Mucosa of descending colon (tissue), 3 donors: ENCODE results near the gene BANK1. TPM values are rescaled to one million over a fixed set of nuclear protein-coding genes. Genes with fewer than 3 reads are reported as not detected.

ENCODE experiments used
- ATAC-seq: fragments of 200-7000 bp; cut with Tn5 transposase; one replicate; pipeline ENCODE4 v1.9.1; 2020; ENCODE audit warnings: mild to moderate bottlenecking, moderate library complexity
- DNase-seq, 3 donors: peaks; one replicate each; pipeline ENCODE4 v3.0.0-alpha.2; 2020
- H3K36me3 ChIP-seq: fragments of 200-600 bp; one replicate; pipeline ENCODE4 v1.8.0; 2021; ENCODE audit warnings: low read depth, mild to moderate bottlenecking
- H3K4me1 ChIP-seq: fragments of 200-600 bp; one replicate; pipeline ENCODE4 v1.8.0; 2021; ENCODE audit warnings: low read depth, mild to moderate bottlenecking
- H3K4me3 ChIP-seq: fragments of 200-600 bp; one replicate; pipeline ENCODE4 v1.8.0; 2021; ENCODE audit warnings: mild to moderate bottlenecking
- H3K9me3 ChIP-seq: fragments of 200-600 bp; one replicate; pipeline ENCODE4 v1.8.0; 2021; ENCODE audit warnings: mild to moderate bottlenecking
- CTCF ChIP-seq: fragments of 200-600 bp; IDR thresholded peaks from one replicate; pipeline ENCODE4 v1.8.0; 2022; ENCODE audit warnings: antibody characterized with exemption, mild to moderate bottlenecking
- intact Hi-C, 2 donors: fragments of 100-400 bp; cut with DNase I in 1 of 2; cut with micrococcal nuclease in 1 of 2; formaldehyde crosslinking; loops; one replicate each; pipeline versions ENCODE4 v1.11.0 to v1.11.1; 2022; cut with DNase I, micrococcal nuclease
- total RNA-seq, 3 donors: library from RNA; stranded (reverse); fragmentation: NEBNext Ultra II Directional in 2 of 3; extraction: Animal tissue kit (Norgen Biotek cat#: 25700) in 2 of 3; gene quantifications; one replicate each; pipeline versions ENCODE4 v1.2.1 to v1.2.4, GENCODE V29; 2021 to 2023
- donor health status: DM: no; HTN: no; CAD: no; lungs with moderate emphysema.
- donor health status: DM: no; HTN: no; CAD: no.
- donor health status: DM: no; HTN: yes; CAD: no.

Gene BANK1
- total RNA-seq, 3 donors from 2014 or later: 0.73 to 1.1 (median 0.78) TPM

GRCh38 chr4:101784957-101785356, 5.6 kb upstream of the BANK1 start:
- no peaks in the 10 kb centered on the region for H3K9me3 ChIP-seq
- H3K36me3 ChIP-seq: no peaks in the 10 kb centered on the region
- no peak for TF ChIP-seq CTCF
- no peak for ATAC-seq
- H3K4me3 ChIP-seq: no peak overlapping the region
- intact Hi-C loops: no loop called here
- DNase-seq: no peak
- H3K4me1 ChIP-seq: no peaks in the 10 kb centered on the region

GRCh38 chr4:101785486-101785885, 5.0 kb upstream of the BANK1 start:
- DNase-seq (no peak), ATAC-seq (peak; percentile 45)
- Histone ChIP-seq H3K4me1 (no peaks in the 10 kb centered on the region), H3K9me3 (no peaks in the 10 kb centered on the region), H3K36me3 (no peaks in the 10 kb centered on the region), H3K4me3 (no peak overlapping the region)
- no peak for TF ChIP-seq CTCF
- intact Hi-C loops: no loop called here

- Histone ChIP-seq H3K9me3 (no peaks in the 10 kb centered on the region), H3K4me3 (no peak overlapping the region), H3K36me3 (no peaks in the 10 kb centered on the region), H3K4me1 (no peaks in the 10 kb centered on the region)
- TF ChIP-seq CTCF: no peak
- ATAC-seq: no peak
- DNase-seq: no peak
- intact Hi-C loops: no loop called here
Observed at GRCh38 chr4:101787701-101788316, 2.7 kb upstream of the BANK1 start.

GRCh38 chr4:101791182-101791558, 640 bp downstream of the BANK1 start:
- ATAC-seq (peak; percentile 57), DNase-seq (peak in 2 of 3 donors; percentile 22 to 37)
- no peaks in the 10 kb centered on the region for H3K9me3 ChIP-seq
- no peaks in the 10 kb centered on the region for H3K4me1 ChIP-seq
- TF ChIP-seq CTCF: no peak
- intact Hi-C loops: no loop called here
- H3K4me3 ChIP-seq: no peak overlapping the region
- no peaks in the 10 kb centered on the region for H3K36me3 ChIP-seq

- ATAC-seq (no peak), DNase-seq (no peak)
- intact Hi-C loops: no loop called here
- Histone ChIP-seq H3K36me3 (no peaks in the 10 kb centered on the region), H3K9me3 (no peaks in the 10 kb centered on the region), H3K4me1 (no peaks in the 10 kb centered on the region), H3K4me3 (no peak overlapping the region)
- TF ChIP-seq CTCF: no peak
Observed at GRCh38 chr4:101792056-101792590, 1.6 kb downstream of the BANK1 start.
